Muscle of leg (tissue), 16 donors: ENCODE measurements around the gene DUS1L. TPM values are rescaled to one million over a fixed set of nuclear protein-coding genes. Genes with fewer than 3 reads are reported as not detected.

Source experiments
- DNase-seq: peaks from one replicate; pipeline ENCODE4 v3.0.0; 2013
- H3K27ac ChIP-seq: one replicate; pipeline ENCODE4 v1.5.1; 2013; ENCODE audit warnings: mild to moderate bottlenecking, low read length, control low read depth
- H3K27me3 ChIP-seq: one replicate; pipeline ENCODE4 v1.6.1; 2013; ENCODE audit warnings: low read length; ENCODE audit not compliant: control insufficient read depth, insufficient read depth
- H3K36me3 ChIP-seq: one replicate; pipeline ENCODE4 v1.6.1; 2013; ENCODE audit warnings: low read length; ENCODE audit not compliant: control insufficient read depth, insufficient read depth
- H3K4me1 ChIP-seq: one replicate; pipeline ENCODE4 v1.6.1; 2013; ENCODE audit warnings: low read length; ENCODE audit not compliant: control insufficient read depth, insufficient read depth
- H3K4me3 ChIP-seq: one replicate; pipeline ENCODE4 v1.5.1; 2013; ENCODE audit warnings: low read length, control low read depth
- H3K9me3 ChIP-seq: replicated peaks from 2 replicates; pipeline ENCODE4 v1.6.1; 2013; ENCODE audit warnings: low read depth, low read length; ENCODE audit not compliant: control insufficient read depth
- WGBS: methylation state at CpG from one replicate; pipeline ENCODE4 v1.1.5; 2013; ENCODE audit warnings: missing lambda C conversion rate; ENCODE audit not compliant: insufficient coverage; 5-methylcytosine and 5-hydroxymethylcytosine counted together
- long read RNA-seq, 11 donors: transcript quantifications; one replicate each; lab custom pipeline, GENCODE V29; 2026
- polyA plus RNA-seq, 8 donors: library from polyadenylated mRNA; unstranded; fragments of 120-200 nt; gene quantifications; one replicate each; pipeline versions ENCODE4 v1.2.1 to v1.2.3, GENCODE V29; 2013; ENCODE audit warnings: inconsistent platforms in 1 of 8, low replicate concordance in 1 of 8; ENCODE audit not compliant: insufficient read length in 8 of 8, insufficient read depth in 1 of 8
- total RNA-seq: library from RNA; stranded (reverse); fragments of 120-200 nt; gene quantifications from one replicate; pipeline ENCODE4 v1.2.4, GENCODE V29; 2013

The DUS1L gene
- 43.6 TPM for total RNA-seq
- polyA plus RNA-seq = 10 to 100 TPM; 52.9 to 73.5 (median 59.3) TPM
- long read RNA-seq, donor 1, partial matches to known transcripts = 0 of 3 reads
- long read RNA-seq, donor 1, other reads (novel, unspliced or antisense) = 0 of 3 reads
- long read RNA-seq, donor 2 = 0 reads
- long read RNA-seq, donor 3, transcript DUS1L-201 (14 exons, 2,068 nt) = major isoform, 9 of 9 reads
- long read RNA-seq, donor 3, partial matches to known transcripts = 0 of 9 reads
- long read RNA-seq, donor 3, other reads (novel, unspliced or antisense) = 0 of 9 reads
- long read RNA-seq, donor 4, partial matches to known transcripts = 0 of 3 reads
- long read RNA-seq, donor 4, other reads (novel, unspliced or antisense) = 0 of 3 reads
- long read RNA-seq, donor 5, transcript DUS1L-201 (14 exons, 2,068 nt) = major isoform, 10 of 20 reads
- long read RNA-seq, donor 5, partial matches to known transcripts = 0 of 20 reads
- long read RNA-seq, donor 5, other reads (novel, unspliced or antisense) = 8 of 20 reads
- long read RNA-seq, donor 6, transcript DUS1L-201 (14 exons, 2,068 nt) = major isoform, 12 of 24 reads
- long read RNA-seq, donor 6, partial matches to known transcripts = 6 of 24 reads
- long read RNA-seq, donor 6, other reads (novel, unspliced or antisense) = 5 of 24 reads
- long read RNA-seq, donor 7, transcript DUS1L-201 (14 exons, 2,068 nt) = major isoform, 5 of 10 reads
- long read RNA-seq, donor 7, partial matches to known transcripts = 0 of 10 reads
- long read RNA-seq, donor 7, other reads (novel, unspliced or antisense) = 5 of 10 reads
- long read RNA-seq, donor 8, partial matches to known transcripts = 0 of 4 reads
- long read RNA-seq, donor 8, other reads (novel, unspliced or antisense) = 0 of 4 reads
- long read RNA-seq, donor 9, partial matches to known transcripts = 0 of 3 reads
- long read RNA-seq, donor 9, other reads (novel, unspliced or antisense) = 0 of 3 reads
- long read RNA-seq, donor 10, partial matches to known transcripts = 0 of 2 reads
- long read RNA-seq, donor 10, other reads (novel, unspliced or antisense) = 0 of 2 reads
- long read RNA-seq, donor 11, partial matches to known transcripts = 0 of 3 reads
- long read RNA-seq, donor 11, other reads (novel, unspliced or antisense) = 0 of 3 reads

GRCh38 chr17:82065638-82066303 lies at the start of gene DUS1L:
Gene DUS1L (minus strand): TSS chr17:82065804. CDS start chr17:82065059, 745 bp downstream.
- no peaks in the 10 kb centered on the region for H3K9me3 ChIP-seq
- peak within 1 kb of the TSS; percentile 85 for H3K27ac ChIP-seq
- peak within 1 kb of the TSS; percentile 84 for H3K4me3 ChIP-seq
- H3K36me3 ChIP-seq = peaks cover 35% of the 10 kb centered on the region
- H3K27me3 ChIP-seq = no peaks in the 10 kb centered on the region
- DNase-seq = peak; percentile 73
- WGBS = 4% methylated on average over 86 of the region's 88 CpGs
- peaks cover 21% of the 10 kb centered on the region for H3K4me1 ChIP-seq

DNA sequence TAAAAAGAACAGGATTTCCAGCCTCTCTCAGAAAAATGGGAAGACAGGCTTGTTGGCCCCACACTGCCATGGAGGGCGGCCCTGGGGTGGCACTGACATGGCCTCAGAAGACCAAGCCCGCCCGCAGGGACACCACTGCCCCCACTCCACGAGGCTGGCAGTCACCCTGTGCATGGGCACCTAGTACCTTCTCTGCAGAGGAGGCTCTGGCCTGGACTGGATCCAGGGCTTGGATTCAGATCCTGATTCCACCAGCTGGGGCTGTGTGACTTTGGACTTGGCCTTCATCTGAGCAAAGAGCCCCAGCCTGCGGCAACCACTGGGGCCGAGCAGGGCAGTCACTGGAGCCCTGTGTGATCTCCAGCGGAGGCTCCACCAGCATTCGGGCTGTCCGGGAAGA lies 49.3 kb upstream of the DUS1L start:
- no peak for DNase-seq
- Histone ChIP-seq H3K36me3 (peaks cover 9% of the 10 kb centered on the region), H3K4me1 (no peaks in the 10 kb centered on the region), H3K4me3 (no peak overlapping the region), H3K27me3 (no peaks in the 10 kb centered on the region), H3K9me3 (no peaks in the 10 kb centered on the region), H3K27ac (no peak overlapping the region)
- WGBS = 100% methylated on average over 4 of the region's 9 CpGs

GRCh38 chr17:82114447-82114846 lies 48.8 kb upstream of the DUS1L start:
- Histone ChIP-seq H3K4me1 (no peaks in the 10 kb centered on the region), H3K9me3 (no peaks in the 10 kb centered on the region), H3K27me3 (no peaks in the 10 kb centered on the region), H3K4me3 (no peak overlapping the region), H3K36me3 (peaks cover 9% of the 10 kb centered on the region), H3K27ac (no peak overlapping the region)
- whole genome bisulfite sequencing = 93% methylated on average over 3 of the region's 10 CpGs
- no peak for DNase-seq

DNA sequence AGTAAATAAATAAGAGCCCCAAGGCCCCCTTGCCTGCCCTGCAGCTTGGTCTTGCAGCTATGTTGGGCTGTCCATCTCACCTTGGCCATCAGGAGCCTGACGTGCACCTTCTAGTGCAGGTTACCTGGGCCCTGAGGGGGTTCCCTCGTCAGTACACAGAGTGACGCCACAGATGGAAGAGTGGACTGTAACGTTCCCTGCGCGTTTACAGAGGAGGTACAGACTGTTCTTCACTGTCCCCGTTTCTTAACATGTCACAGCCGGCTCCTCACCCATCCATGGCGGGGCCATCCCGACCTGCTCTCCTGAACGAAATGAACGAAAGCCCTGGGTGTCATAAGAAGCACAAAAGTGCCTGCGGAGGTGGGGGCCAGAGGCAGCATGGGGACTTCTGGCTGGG lies 48.3 kb upstream of the DUS1L start:
- Histone ChIP-seq H3K4me1 (peaks cover 2% of the 10 kb centered on the region), H3K36me3 (peaks cover 9% of the 10 kb centered on the region), H3K9me3 (no peaks in the 10 kb centered on the region), H3K4me3 (no peak overlapping the region), H3K27me3 (no peaks in the 10 kb centered on the region), H3K27ac (no peak overlapping the region)
- WGBS = 88% methylated on average over 8 of the region's 13 CpGs
- DNase-seq = no peak

DNA sequence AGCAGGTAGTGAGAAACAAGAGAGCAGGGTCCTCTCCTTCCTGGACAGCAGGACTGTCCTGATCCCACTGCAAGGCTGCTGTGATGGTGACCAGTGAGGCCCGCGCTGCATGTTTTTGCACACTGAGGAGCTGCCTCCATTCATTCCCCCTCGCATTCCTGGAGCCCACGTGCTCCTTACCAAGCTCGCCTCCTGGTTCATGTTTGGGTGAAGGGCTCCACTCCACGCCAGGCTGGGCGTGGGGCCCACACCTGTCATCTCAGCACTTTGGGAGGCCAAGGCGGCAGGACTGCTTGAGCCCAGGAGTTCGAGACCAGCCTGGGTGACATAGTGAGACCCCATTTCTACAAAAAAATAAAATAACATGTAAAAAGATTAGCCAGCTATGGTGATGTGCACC lies 47.8 kb upstream of the DUS1L start:
- H3K9me3 ChIP-seq = no peaks in the 10 kb centered on the region
- H3K4me3 ChIP-seq = no peak overlapping the region
- no peak overlapping the region for H3K27ac ChIP-seq
- peaks cover 9% of the 10 kb centered on the region for H3K36me3 ChIP-seq
- H3K27me3 ChIP-seq = no peaks in the 10 kb centered on the region
- DNase-seq = no peak
- 98% methylated on average over 6 of the region's 9 CpGs for WGBS
- H3K4me1 ChIP-seq = peaks cover 4% of the 10 kb centered on the region

DNA sequence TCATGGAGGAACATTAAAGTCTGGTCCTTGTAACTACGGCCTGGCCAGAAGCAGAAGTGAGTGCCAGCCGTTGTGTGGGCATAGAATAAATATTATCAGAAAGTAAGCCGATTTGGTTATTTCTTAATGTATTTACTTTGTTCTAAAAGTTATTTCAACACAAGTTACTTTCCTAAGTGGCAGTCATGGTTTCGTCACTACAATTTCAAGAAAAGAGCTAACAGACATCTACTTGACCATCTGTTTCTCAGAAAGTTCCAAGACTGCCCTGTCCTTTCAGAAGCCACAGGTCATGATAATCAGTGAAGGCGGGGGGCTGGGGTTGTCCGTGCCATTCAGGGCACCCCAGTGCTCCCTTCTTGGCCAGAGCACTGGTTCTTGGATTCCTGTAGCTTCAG lies 47.3 kb upstream of the DUS1L start:
- Histone ChIP-seq H3K27me3 (no peaks in the 10 kb centered on the region), H3K4me3 (no peak overlapping the region), H3K4me1 (peaks cover 9% of the 10 kb centered on the region), H3K27ac (no peak overlapping the region), H3K9me3 (no peaks in the 10 kb centered on the region), H3K36me3 (peaks cover 9% of the 10 kb centered on the region)
- DNase-seq = no peak
- 90% methylated on average over 3 of the region's 6 CpGs for WGBS

DNA sequence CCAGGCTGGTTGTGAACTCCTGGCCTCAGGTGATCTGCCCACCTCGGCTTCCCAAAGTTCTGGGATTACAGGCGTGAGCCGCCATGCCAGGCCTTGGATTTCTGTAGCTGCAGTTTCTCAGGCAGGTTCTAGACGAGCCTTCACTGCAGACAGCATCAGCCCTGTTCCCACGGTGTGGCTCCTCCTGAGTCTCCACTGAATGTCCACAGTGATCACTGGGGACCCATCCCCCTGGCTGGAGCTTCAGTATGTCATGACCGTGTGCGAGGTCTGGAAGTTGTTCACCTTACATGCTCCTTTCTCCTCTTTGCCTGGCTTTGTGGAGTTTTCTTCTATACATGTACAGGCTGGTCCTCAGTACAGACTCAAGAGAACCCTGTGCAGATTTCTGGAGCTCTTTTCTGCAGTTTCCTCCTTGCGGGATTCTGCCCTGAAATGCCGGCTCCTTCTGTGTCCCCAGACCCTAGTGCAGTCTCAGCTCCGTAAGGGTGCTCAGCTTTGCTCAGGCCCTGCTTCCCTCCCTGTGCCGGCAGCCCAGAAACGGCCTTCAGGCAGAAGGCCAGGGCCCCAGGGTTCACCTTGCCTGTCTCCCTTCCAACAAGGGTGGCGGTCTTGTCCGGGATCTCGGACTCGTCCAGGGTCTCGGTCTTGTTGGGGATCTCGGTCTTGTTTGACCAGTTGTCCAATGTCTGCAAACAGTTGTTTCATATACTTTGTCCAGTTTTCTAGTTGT lies 46.7 kb upstream of the DUS1L start:
- peaks cover 14% of the 10 kb centered on the region for H3K4me1 ChIP-seq
- peaks cover 9% of the 10 kb centered on the region for H3K36me3 ChIP-seq
- no peak for DNase-seq
- 92% methylated on average over 18 of the region's 18 CpGs for WGBS
- H3K9me3 ChIP-seq = no peaks in the 10 kb centered on the region
- H3K27ac ChIP-seq = no peak overlapping the region
- H3K27me3 ChIP-seq = no peaks in the 10 kb centered on the region
- no peak overlapping the region for H3K4me3 ChIP-seq

- WGBS = 89% methylated on average over 2 of the region's 3 CpGs
Measured at GRCh38 chr17:82110298-82110697, 44.7 kb upstream of the DUS1L start.

DNA sequence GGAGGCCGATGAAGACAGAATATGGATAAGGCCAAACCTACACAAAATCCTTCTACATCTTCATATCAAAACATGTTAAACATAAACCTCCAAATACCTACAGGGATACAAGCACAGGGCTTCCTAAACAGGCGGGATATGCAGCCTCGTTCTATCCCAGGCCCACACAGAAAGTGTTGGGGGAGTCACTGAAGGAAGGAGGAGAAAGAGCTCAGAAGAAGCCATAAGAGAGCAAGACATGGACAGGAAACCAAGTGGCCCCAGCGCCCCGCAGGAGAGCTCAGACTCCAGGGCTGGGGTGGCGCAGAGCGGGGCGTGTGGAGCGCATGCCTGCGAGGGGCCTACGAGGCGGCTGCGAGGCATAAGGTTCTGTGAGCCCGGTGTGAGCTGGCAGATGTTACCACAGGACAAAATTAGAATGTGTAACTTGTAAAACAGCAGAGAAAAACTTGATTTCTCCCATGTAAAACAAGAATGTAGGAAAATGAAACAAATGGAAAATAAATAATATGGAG lies 43.4 kb upstream of the DUS1L start:
- H3K36me3 ChIP-seq = peaks cover 9% of the 10 kb centered on the region
- H3K4me1 ChIP-seq = peaks cover 46% of the 10 kb centered on the region
- no peak overlapping the region for H3K4me3 ChIP-seq
- no peak overlapping the region for H3K27ac ChIP-seq
- H3K9me3 ChIP-seq = no peaks in the 10 kb centered on the region
- no peaks in the 10 kb centered on the region for H3K27me3 ChIP-seq
- 84% methylated on average over 12 of the region's 14 CpGs for WGBS
- no peak for DNase-seq

More at GRCh38 chr17:82110298-82110697, 44.7 kb upstream of the DUS1L start:
- Histone ChIP-seq H3K27me3 (no peaks in the 10 kb centered on the region), H3K36me3 (peaks cover 9% of the 10 kb centered on the region), H3K4me1 (peaks cover 35% of the 10 kb centered on the region), H3K4me3 (no peak overlapping the region), H3K27ac (no peak overlapping the region), H3K9me3 (no peaks in the 10 kb centered on the region)
- no peak for DNase-seq
